ENCODE results near the gene MYL6.

MYL6 gene

DNA sequence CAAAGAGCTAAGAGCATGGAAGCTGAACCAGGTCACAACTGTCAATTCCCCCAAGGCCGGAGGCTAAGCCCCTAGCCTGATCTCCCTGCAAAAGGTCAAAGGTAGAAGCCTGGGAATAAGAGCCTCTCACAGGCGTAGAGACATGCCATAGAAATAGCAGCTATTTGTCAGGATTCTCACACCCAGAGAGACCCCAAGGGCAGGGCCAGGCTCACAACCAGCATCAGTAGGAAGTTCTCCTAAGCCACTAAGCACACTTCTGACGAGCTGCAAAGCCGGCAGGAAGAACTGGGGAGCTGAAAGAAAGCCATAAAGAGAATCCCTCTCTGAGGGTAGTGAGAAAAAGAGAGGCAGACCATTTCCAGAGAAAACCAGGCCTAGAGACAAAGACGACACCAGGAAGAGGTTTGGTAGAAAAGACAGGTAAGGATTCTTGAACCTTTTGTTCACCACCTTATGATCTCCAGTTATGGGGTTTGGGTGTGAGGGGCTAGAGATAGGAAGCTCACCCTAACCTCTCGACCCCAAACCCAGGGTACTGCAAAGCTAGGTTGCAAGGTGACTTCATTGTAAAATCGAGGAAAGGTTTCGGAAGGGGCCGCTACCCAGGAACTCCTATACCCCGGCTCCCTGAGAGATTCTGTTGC lies 30.1 kb downstream of the MYL6 start:
- TF ChIP-seq GATA3 (IDR thresholded peaks at IDR 0.05; ENCODE audit: low read depth, low read length) (no peak), GATA2 (IDR thresholded peaks at IDR 0.05; ENCODE audit: low read depth, low read length) (no peak)

DNA sequence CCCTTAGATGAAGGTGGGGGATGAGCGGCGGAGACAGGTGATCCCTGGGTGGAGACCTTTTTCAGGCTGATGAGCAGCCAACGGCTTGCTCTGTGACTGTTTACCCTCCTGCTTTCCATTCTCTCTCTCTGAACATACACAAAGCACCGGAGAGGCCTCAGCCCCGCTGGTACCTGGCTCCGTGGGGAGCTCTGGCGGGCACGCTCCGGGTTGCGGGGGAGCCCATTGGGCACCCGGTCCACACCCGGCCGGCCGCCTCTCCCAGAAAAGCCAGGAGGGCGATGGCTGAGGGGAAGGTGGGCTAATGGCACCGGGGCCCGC lies 30.6 kb downstream of the MYL6 start:
- TF ChIP-seq GATA3 (IDR thresholded peaks at IDR 0.05; ENCODE audit: low read depth, low read length) (no peak), GATA2 (IDR thresholded peaks at IDR 0.05; ENCODE audit: low read depth, low read length) (no peak)

DNA sequence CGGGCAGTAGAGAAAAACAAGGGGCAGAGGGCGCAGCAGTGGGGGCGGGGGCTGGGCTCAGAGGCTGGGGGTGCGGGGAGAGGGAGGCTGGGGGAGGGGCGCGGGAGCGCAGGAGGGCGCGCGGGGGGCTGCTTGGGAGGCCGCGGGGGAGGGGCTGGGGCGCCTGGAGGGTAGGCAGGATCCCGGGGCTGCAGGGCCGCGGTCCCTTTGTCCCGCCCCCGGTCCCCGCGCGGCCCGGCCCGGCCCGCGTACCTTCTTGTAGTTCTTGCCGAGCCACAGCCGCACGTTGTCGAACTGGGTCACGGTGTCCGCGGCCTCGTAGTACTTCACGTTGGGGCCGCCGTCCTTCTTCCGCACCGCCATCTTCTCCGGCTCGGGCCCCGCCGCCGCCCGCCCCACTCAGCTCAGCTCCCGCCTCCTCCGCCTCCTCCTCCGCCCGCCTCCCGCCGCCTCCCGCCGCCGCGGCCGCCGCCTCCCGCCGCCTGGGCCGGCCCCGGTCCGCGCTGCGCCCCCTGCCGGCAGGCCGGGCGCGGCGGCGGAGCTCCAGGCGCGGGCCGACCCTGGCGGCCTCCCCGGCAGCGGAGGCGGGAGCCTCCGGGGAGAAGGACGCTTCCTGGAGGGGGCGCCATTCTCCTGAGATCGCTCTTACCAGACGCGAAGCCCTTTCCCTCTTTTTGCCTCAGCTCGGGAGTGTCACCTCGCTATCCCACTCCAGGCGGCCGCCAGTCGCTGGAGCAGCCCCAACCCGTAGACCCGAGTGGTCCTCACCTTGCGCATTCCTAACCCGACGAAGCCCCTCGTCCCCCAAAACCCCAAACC lies 31.1 kb downstream of the MYL6 start, which contains the start of gene SMARCC2:
SMARCC2 (minus strand) TSS at position 385 of the 819 bp plus-strand sequence; CDS start at position 363, 22 bp downstream.
- TF ChIP-seq GATA3 (IDR thresholded peaks at IDR 0.05; ENCODE audit: low read depth, low read length) (no peak), GATA2 (IDR thresholded peaks at IDR 0.05; ENCODE audit: low read depth, low read length) (no peak)

DNA sequence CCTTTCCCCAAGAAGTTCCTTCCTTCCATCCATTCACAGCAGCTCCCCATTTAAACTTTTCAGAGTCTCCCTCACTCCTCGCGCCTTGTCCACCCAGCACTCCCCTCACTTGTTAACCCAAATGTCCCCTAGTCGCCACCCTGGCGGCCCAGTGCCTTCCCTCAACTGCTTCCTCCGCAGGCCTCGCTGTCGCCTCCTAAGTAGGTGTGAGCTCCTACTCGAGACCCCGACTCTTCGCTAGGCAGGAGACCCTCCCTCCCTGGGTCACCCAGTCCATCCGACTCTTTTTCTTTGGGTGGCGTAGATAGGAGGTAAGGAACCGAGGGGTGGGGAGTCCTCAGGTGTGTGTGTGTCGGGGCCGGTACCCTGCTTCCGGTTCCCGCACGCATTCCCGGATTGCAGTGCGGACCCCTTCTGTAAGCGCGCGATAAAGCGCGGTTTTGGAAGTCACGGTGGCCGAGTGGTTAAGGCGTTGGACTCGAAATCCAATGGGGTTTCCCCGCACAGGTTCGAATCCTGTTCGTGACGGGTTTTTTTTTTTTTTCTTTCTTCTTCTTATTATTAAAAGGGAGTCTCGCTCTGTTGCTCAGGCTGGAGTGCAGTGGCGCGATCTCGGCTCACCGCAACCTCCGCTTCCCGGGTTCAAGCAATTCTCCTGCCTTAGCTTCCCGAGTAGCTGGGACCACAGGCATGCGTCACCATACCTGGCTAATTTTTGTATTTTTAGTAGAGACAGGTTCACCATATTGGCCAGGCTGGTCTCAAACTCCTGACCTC lies 31.9 kb downstream of the MYL6 start:
- TF ChIP-seq GATA3 (IDR thresholded peaks at IDR 0.05; ENCODE audit: low read depth, low read length) (no peak), GATA2 (IDR thresholded peaks at IDR 0.05; ENCODE audit: low read depth, low read length) (no peak; the same call in 1 of the 2 replicates)

DNA sequence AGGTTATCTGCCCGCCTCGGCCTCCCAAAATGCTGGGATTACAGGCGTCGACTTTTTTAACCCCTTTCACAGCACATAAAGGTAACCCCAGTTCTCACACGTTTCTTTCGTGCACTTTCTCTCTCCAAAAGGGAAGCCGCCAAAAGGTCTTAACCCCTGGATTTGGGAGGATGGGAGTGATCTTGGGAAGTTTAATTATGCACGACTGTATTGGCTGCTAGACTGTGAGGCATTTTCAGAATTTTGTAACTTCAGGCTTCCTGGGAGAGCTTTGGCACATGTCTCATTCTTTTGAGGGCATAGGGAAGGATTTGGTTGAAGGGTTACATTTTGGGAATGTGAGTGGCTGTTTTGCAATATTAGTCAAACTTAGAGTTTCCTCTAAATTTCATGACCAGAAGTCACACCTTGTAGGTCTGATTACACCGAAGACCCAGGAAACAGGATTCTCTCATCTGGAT lies 32.6 kb downstream of the MYL6 start:
- TF ChIP-seq GATA2 (IDR thresholded peaks at IDR 0.05; ENCODE audit: low read depth, low read length) (no peak), GATA3 (IDR thresholded peaks at IDR 0.05; ENCODE audit: low read depth, low read length) (no peak)

DNA sequence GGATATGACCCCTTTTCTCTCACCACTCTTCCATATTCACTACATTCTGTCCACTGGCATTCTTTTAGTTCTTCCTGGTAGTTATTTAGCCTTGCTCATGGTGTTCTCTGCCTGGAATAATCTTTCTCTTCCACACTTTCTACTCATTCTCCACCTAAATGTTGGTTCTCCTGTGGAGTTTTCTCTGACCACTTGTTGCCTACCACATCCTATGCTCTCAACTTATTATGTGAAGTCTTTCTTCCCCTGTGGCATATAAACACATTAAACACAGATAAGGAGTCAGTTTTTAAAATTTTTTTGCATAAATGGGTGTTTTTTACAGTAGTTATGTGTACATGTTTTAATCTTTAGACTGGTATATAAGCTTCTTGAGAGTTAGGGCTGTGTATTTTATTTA lies 34.4 kb downstream of the MYL6 start:
- TF ChIP-seq GATA3 (IDR thresholded peaks at IDR 0.05; ENCODE audit: low read depth, low read length) (no peak), GATA2 (IDR thresholded peaks at IDR 0.05; ENCODE audit: low read depth, low read length) (no peak)

DNA sequence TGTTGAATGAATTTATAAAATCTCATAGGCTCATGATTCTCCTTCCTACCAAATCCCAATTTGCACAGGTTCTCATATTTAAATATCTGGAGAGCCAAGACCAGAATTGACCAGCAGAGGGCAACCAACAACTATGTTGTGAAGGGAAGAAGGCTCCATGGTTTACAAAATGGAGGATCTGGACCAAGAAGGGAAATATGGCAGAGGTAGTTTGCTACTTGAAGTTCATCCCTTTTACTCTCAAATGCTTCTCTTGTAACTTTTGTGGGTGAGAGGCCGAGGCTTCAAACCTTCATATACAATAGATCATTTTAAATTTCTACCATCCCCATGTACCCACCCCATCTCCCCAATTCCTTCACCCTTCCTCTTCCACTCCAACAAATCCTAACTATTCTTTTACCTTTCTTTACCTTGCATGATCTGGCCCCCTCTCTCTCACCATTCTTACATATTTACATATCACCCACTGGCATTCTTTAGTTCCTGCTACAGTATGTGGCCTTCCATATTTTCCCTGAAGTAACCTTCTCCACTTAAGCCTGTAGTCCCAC lies 34.9 kb downstream of the MYL6 start:
- TF ChIP-seq GATA2 (IDR thresholded peaks at IDR 0.05; ENCODE audit: low read depth, low read length): no peak
- no peak for TF ChIP-seq GATA3 (IDR thresholded peaks at IDR 0.05; ENCODE audit: low read depth, low read length)

DNA sequence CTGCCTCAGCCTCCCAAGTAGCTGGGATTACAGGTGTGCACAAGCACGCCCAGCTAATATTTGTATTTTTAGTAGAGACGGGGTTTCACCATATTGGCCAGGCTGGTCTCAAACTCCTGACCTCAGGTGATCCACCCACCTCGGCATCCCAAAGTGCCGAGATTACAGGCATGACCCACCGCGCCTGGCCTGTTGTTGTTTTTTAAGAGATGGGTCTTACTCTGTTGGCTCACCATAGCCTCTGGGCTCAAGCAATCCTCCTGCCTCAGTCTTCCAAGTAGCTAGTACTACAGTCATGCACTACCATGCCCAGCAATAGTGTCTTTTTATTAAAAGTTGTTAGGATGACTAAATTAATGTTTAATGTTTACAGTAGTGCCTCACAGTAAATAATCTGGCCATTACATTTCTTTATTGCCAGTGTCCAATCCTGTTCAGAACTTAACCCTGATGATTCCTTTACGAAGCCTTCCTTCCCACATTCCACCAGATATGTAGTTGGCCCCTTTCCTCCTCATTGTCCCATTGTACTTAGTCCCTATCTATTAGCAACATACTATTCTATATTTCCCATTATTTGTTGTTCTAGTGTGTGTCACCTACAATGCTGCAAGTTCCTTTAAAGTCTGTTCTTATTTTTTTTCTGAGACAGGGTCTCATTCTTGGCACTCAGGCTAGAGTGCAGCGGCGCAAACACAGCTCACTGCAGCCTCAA lies 39.9 kb downstream of the MYL6 start:
- TF ChIP-seq GATA2 (IDR thresholded peaks at IDR 0.05; ENCODE audit: low read depth, low read length): no peak
- TF ChIP-seq GATA3 (IDR thresholded peaks at IDR 0.05; ENCODE audit: low read depth, low read length): no peak

DNA sequence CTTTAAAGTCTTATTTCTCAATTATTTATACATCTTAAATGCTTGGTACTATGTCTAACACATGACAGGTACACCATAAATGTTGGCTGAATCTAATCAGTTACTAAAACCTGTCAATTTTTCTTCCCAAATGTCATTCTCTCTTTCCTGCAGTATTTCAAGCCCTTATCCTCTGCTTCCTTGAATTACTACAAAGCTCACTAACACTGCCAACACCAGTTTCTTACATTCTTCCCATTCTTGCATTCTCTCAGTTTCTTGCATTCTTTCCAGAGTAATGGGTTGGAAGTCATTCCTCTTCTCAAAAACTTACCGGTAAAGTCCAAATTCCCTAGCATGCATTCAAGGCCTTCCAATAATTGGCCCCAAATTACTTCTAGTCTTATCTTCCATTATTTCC lies 40.7 kb downstream of the MYL6 start:
- TF ChIP-seq GATA2 (IDR thresholded peaks at IDR 0.05; ENCODE audit: low read depth, low read length) (no peak), GATA3 (IDR thresholded peaks at IDR 0.05; ENCODE audit: low read depth, low read length) (no peak)

DNA sequence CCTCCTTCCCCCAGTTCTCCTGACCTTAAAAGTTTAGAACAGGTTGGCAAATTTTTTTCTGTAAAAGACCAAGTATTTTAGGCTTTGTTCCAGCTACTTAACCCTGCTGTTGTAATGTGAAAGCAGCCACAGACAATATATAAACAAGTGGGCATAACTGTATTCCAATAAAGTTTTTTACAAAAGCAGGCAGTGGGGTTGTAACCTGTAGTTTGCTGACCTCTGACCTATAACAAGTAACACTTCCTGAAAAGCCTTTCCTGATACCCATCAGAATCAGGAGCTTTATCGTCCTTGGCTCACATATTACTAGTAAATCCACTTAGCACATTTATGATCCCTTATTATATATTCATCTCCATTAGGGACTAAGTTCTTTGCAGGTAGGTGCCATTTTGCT lies 44.2 kb downstream of the MYL6 start:
- TF ChIP-seq GATA2 (IDR thresholded peaks at IDR 0.05; ENCODE audit: low read depth, low read length) (no peak), GATA3 (IDR thresholded peaks at IDR 0.05; ENCODE audit: low read depth, low read length) (no peak)

DNA sequence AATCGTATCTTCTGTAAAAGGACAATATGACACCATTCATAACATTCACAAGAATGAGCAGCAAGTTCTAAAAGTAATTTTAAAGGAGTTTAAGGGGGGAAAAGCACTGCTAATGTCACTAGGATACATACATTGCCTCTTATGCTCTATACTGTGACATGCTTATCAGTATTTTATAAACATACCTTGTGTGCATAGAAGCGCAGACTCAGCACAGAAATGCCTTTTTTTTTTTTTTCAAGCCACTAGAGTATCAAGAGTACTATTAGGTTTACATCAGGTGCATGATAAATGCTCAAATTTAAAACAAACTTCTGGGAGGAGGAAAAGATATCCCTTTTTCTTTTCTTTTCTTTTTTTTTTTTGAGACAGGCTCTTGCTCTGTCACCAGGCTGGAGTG lies 44.7 kb downstream of the MYL6 start:
- TF ChIP-seq GATA3 (IDR thresholded peaks at IDR 0.05; ENCODE audit: low read depth, low read length) (no peak), GATA2 (IDR thresholded peaks at IDR 0.05; ENCODE audit: low read depth, low read length) (no peak)

DNA sequence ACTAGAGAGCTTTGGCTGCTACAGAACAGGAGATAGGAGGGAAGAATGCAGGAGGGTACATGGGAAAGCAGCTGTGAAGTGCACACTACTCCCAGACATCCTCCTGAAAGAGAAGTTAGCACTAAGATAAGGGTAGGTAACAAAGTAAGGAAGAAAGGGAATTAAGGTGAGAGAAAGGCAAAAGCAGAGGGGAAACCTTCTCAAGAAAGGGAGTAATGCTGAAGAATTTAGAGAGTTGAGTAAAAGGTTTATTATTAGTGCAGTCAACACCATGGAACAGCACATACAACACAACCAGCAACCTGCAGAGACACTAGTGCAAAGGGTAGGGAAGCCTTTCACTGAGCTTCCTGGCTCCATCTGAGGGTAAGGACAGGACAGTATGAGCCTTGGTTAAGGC lies 46.1 kb downstream of the MYL6 start:
- no peak for TF ChIP-seq GATA2 (IDR thresholded peaks at IDR 0.05; ENCODE audit: low read depth, low read length)

DNA sequence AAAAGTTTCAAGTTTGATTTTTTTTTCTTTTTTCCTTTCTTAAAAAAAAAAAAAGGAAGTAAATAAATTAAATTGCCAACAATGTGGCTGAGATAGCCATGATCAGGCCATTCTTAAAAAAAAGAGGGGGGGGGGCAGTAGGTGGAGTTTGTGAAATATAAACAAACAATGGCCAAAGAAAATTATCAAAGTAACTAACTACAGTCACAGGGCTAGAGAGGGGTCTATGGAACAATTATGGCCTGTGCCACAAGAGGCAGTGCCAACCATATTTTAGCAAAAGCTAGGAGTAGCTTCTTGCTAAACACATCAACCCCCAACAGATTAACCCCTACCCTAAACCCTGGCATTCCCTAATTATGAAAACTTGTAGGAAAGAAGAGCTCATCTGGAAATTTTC lies 47.3 kb downstream of the MYL6 start:
- TF ChIP-seq GATA3 (IDR thresholded peaks at IDR 0.05; ENCODE audit: low read depth, low read length): no peak
- no peak for TF ChIP-seq GATA2 (IDR thresholded peaks at IDR 0.05; ENCODE audit: low read depth, low read length)
